ENCODE results near the gene CXXC5.
A peak's percentile ranks its signal among the peaks of the same experiment; 100 is the strongest.
"Not testable (repeated sequence)": the region's sequence is repeated elsewhere in the genome, so short reads cannot be mapped to it uniquely, and the experiment has no call there.

The CXXC5 gene

DNA sequence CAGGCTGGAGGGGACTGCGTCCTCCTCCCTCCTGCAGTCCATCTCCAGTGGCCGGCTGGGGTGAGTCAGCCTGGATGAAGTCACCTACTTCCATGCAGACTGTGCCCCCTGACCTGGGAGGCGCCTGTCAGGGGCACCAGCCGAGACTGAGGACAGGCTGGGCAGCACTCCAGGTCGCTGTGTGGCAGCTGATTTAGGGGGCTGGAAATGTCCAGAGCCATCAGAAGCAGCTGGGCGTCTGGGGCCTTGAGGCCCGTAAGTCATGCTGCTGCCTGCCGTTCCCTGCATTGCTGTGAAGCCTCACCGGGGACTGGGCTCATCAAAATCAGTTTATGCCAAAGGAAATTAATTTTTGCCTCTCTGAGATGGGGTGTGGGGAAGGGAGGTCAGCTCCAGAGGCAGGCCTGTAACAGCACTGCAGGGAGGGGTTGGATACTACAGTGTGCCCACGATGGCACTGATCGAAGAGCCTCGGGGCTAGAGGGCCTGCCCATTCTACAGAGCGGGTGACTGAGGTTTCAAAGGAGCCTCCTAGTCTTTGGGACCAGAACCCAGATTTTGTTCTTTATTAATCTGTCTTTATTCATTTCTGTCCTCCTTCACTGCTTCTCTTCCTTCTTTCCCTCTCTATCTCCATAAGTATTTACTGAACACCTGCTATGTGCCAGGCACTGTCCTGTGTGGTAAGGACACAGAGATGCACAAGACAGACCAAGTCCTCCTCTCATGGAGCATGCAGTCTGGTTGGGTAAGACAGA is 77.1 kb downstream of the CXXC5 start:
- peak; percentile 81 for DNase-seq (ENCODE audit: low read depth)

DNA sequence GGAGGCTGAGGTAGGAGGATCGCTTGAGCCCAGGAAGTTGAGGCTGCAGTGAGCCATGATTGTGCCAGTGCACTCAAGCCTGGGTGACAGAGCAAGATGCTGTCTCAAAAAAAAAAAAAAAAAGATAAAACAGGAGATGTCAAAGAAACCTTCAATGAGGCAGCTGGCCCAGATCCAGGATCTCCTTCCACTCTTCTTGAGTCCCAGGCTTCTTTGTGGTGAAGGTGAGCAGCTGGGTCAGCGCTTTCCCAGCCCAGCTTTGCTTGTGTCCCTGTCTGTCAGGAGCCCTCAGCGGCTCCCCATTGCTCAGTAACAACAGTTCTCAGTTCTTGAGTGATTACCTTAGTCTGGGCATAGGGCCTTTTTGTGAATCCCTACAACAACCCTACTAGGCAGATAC is 78.1 kb downstream of the CXXC5 start:
- H3K4me3 ChIP-seq (ENCODE audit: low read depth, low read length) = no peak overlapping the region
- peak; percentile 31 for DNase-seq (ENCODE audit: low read depth)

More for the DNA sequence above, 77.1 kb downstream of the CXXC5 start:
- H3K4me3 ChIP-seq (ENCODE audit: low read depth, low read length) = no peak overlapping the region

DNA sequence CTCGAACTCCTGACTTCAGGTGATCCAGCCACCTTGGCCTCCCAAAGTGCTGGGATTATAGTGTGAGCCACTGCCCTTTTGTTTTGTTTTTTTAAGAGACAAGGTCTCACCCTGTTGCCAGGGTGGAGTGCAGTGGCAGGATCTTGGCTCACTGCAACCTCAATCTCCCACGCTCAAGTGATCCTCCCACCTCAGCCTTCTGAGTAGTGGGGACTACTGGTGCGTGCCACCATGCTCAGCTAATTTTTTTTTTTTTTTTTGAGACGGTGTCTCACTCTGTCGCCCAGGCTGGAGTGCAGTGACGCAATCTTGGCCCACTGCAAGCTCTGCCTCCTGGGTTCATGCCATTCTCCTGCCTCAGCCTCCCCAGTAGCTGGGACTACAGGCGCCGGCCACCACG is 79.5 kb downstream of the CXXC5 start:
- not testable (repeated sequence) for H3K4me3 ChIP-seq (ENCODE audit: low read depth, low read length); DNase-seq (ENCODE audit: low read depth)

DNA sequence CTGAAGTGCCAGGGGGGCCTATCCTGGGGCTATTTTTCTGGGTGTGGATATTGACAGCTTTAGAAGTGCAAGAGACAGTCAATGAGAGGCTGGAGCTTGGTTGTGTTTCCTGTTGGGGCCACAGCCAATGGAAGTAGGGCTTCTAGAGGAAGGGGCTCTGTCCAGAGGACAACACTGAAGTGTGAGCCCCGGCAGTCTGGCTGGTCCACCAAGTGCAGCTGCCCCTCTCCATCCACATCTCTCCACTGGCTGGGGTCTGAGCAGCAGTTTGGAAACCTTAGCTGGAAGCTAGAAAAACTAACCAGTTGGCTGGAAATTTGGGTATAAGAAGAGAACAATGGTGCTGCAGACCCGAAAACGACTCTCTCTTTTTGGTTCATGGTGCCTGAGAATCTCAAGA is 83.1 kb downstream of the CXXC5 start:
- no peak overlapping the region for H3K4me3 ChIP-seq (ENCODE audit: low read depth, low read length)
- no peak for DNase-seq (ENCODE audit: low read depth)

DNA sequence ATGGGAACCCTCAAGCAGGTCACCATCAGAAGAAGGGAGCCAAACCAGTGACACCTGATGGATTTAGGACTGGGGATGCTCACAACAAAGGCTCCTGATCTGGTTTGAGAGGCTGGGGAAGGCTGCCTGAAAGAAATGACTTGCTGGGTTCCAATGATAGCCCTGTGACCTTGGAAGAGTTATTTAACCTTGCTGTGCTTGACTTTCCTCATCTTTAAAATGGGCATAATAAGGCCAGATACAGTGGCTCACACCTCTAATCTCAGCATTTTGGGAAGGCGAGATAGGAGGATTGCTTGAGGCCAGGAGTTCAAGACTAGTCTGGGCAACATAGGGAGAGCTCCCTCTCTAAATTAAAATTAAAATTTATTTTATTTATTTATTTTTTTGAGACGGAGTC is 83.9 kb downstream of the CXXC5 start:
- no peak for DNase-seq (ENCODE audit: low read depth)
- no peak overlapping the region for H3K4me3 ChIP-seq (ENCODE audit: low read depth, low read length)

DNA sequence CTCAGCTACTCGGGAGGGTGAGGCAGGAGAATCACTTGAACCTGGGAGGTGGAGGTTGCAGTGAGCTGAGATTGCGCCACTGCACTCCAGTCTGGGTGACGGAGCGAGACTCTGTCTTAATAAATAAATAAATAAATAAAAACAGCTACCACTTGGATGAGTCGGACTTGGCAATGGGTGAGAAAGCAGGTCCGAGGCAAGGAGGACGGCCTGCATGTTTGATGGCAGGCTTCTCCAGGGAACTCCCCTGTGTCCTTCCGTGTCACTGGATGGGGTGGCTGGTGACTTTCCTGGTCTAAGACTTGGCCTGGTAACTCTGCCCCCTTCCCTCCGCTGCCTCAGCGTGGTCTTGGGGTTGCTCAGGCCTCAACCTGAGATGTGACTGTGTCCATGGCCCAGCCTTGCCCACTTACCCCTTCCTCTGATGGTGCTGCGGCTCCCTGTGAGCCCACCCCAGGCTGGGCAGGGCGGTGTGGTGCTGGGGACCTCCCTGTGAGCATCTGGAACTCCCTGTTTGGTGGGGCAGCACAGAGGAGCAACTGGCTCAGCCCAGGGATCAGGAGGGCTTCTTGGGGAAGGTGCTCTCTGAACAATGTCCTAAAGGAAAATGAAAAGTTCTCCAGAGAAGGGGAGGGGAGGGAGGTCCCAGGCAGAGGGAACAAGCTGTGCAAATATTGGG is 85.0 kb downstream of the CXXC5 start:
- no peak for DNase-seq (ENCODE audit: low read depth)
- H3K4me3 ChIP-seq (ENCODE audit: low read depth, low read length) = no peak overlapping the region

All from skeletal muscle cell (primary cell).